ENCODE results near the gene MAP6.

The MAP6 gene

DNA sequence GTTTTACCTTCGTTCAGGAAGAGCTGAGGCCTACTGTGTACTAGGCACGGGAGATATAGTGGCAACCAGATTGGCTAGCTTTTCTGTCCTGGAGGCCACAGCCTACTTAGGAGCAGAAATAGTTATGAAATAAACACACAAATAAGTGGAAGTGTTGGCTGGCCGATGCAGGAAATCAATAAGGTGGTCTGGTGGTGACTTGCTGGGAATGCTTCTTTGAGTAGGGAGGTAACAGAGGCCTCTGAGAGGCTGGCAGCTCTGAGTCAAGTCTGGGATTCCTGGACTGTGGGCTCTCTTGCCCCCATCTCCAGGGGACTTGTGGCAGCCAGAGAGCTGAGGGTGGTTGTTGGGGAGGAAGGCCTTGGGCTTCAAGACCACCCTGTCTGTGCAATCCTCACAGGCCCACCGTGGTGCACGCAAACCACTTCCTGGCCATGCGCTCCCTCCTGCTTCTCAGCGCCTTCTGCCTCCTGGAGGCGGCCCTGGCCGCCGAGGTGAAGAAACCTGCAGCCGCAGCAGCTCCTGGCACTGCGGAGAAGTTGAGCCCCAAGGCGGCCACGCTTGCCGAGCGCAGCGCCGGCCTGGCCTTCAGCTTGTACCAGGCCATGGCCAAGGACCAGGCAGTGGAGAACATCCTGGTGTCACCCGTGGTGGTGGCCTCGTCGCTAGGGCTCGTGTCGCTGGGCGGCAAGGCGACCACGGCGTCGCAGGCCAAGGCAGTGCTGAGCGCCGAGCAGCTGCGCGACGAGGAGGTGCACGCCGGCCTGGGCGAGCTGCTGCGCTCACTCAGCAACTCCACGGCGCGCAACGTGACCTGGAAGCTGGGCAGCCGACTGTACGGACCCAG, 102.7 kb downstream of the MAP6 start:
- no peak for DNase-seq

DNA sequence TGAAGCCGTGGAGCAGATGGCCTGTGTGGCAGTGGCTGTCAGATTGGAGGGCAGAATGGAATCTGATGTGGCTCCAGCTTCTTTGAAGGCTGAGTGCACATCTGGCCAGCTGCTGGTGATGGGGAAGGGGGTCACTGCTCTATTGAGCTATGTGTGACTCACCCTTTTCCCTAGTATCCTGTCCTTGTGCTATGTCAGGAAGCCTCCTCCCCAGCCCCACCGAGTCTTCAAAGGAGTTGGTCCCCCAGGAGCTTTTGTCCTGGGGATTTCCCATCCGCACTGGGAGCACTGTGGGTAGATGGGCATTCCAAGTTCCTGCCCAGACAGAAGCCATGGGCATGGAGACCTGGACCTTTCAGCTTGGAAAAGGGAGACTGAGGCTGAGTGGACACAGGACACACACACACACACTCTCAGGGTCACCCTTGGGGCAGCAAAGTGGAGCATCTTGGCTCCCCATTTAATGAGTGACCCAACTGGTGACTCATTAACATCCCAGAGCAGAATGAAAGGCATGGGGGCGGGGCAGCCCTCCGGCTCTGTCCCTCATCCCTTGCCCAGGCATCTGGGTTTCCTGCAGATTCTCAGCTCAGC, 103.5 kb downstream of the MAP6 start:
- DNase-seq = no peak

DNA sequence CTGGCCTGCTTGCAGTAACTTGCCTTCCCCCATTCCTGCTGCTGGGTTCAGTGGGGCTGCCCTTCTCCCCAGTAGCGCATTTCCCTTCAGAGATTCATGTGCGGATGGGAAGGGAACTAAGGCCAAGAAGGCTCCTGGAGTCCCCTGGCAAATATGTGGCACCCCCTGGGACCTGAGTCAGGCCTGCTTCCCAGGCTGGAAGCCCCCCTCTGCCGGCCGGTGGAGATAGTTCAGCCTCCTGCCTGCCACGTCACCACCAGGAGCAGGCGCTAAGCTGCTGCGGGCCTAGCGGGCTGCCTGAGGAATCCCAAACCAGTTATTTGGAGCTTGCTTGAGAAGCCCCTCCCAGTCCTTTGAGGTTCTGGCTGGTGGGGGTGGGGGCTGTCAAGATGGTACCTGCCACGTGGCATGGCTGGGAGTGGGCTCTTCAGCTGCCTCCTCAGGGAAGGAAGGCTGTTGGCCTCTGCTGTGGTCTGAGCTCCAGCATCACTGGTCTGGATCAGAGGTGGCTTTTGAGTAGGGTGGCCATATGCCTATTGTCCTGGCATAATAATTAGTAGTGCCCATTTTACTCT, 104.8 kb downstream of the MAP6 start:
- DNase-seq = no peak

GRCh38 chr11:75563501-75563977, 105.3 kb downstream of the MAP6 start:
- DNase-seq = no peak

DNA sequence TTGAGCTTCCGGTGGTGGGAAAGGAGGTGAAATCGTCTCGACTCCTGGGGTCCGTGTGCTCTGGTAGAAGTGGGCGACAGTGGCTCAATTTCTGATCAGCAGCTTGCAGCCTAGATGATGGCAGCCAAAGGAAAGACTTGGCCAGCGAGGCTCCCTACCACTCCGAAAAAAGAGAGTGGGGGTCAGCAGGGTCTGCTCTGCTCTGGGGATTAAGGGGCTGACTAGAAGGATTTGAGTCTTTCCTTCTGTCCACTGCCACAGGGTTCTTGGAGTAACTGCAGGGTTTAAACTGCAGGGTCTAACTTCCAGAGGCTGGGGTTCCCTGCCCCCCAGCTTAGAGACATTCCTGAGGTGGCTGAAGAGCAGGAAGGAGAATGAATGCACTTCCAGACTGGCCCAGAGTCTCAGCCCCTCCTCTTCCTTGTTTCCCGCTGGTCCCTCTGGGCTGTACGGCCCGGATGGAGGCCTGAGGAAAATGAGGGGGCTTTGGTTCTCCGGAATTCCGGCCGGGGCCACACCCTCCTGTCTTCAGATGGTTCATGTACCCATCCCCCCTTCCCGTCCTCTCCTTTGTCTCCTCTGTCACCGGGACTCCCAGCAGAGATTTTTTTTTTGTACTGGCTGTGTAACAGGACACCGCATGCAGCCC, 105.9 kb downstream of the MAP6 start:
- no peak for DNase-seq

DNA sequence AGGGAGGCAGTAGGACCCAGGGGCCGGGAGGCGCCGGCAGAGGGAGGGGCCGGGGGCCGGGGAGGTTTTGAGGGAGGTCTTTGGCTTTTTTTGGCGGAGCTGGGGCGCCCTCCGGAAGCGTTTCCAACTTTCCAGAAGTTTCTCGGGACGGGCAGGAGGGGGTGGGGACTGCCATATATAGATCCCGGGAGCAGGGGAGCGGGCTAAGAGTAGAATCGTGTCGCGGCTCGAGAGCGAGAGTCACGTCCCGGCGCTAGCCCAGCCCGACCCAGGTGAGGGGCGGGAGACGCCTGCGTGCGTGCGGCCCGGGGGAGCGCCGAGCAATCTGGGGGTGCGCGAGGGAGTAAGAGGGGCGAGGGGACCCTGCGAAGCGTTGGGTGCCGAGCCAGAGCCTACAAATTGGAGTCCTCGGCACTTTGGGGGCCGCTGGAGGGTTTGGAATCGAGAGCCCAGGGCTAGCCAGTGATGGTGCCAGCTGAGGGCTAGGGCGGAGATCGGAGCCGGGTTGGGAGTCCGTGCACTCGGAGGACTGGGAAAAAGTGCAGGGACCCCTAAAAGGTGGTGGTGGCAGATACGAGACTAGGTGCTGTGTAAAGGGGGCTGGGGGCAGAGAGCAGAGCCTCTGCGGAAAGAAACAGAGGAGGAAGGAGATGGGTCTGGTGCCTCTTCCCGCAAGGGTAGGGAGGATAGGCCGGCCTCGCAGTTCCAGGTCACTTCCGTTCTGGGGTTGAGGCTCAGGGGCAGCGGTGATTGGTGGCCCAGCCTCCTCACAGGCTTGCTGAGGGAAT, 106.6 kb downstream of the MAP6 start, which contains the start of gene SERPINH1:
SERPINH1 (plus strand) TSS at position 206 of the 788 bp plus-strand sequence. CDS start 4,097 bp downstream, outside the sequence.
- DNase-seq = peak; percentile 44

- DNase-seq = no peak
These were observed 107.3 kb downstream of the MAP6 start for GRCh38 chr11:75561426-75562047.

DNA sequence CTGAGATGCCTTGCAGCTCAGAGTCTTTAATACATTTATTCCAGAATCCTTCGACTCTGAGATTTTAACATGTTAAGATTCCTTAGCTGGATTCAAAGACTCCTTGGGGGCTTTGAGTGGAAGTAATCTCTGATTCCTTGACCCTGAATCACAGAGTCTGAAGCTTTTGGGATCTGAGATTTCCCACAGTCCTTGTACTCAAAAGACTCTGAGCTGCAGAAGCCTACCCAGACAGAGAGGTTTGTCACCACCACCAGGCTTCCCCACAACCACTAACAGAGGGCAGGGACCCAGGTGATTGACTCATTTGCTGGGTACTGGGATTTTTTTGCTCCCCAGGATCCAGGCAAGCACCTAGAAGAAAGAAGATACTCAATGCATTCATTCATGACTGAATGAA, 108.2 kb downstream of the MAP6 start:
- no peak for DNase-seq

DNA sequence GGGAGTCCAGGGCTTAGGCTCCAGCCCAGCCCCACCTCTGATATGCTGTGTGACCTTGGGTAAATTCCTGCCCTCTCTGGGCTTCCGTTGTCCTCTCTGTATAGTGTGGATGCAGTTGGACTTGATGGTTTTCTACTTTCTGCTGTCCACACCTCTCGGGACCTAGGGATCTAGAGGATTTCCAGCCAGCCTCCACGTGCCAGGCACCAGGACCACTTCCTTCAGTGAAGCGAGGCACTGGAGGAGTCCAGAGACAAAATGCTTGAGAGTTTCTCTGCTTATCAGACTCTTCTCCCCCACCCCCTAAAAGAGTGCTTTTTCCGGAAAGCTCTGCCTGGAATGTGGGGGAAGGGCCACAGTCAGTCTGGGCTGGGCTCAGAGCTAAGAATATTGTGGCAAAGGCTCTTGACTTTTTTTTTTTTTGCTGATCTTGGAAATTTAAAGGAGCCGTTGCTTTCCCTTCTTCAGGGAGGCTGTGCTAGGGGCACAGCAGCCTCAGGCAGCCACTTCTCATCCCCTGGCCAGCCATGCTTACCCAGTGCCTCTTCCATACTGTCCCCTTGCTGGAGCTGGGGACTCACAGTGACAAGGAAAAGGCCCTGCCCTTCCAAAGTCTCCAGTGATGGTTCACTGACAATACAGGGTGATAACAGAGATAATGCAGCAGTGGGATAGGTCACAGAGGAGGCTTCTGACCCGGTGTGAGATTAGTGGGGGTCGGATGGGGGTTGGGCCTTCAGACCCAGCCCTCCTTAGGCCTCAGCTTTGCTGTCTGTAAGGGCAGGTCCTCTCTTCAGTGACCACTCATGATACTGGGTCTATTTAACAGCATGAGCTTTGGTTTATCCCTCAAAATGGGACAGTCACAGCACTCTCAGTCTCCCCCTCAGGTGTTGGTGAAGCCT, 109.6 kb downstream of the MAP6 start:
- no peak for DNase-seq

- DNase-seq = no peak
These were observed 111.0 kb downstream of the MAP6 start for GRCh38 chr11:75557666-75558494.

DNA sequence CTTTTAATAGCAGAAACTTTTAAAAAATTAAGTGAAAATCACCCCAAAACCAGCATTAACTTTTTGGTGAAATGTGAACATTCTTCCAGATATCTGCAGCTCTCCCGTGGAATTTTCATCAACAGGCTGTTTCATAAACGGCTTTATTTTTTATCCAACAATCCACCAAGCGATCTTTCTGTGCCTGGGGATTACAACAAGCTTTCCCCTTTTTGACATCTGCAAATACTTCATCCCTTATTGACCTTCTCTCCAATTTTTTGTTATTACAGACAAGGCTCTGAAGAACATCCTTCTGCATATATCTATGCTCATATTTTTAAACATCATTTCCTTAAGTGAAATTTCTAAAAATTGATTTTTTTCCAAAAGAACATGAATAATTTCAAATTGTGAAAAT, 112.6 kb downstream of the MAP6 start:
- DNase-seq = no peak

DNA sequence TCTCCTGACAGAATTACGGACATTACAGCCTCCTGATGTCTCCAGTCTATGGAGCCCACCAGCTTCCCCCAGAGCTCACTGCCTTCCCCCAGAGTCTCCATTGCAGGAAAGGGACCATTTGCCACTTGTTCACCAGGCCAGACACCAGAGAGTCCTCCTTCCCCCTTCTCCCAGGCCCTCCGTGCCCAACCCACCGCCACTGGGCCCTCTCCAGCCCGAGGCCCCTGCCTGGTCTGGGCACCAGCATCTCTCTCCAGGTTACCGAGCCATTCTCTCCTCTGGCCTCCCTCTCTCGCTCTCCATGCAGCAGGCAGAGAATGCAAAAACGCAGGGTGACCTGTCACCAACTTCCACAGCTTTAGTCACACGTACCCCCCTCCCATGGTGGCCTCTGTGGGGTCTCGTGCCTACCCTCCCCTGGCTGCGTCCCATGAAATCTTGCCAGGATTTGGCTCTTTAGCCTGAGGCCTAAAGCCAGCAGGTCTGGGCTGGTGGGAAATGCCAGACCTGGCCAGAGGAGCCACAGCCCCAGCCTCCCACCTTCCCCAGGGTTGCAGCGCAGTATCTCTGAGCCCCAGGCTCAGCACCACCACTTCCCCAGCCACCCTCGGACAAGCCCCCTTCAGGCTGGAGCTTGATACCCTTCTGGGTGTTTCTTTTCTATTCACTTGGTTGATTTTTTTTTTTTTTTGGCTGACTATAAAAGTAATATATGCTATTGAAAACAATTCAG, 113.6 kb downstream of the MAP6 start:
- DNase-seq = no peak

- DNase-seq = no peak
These were observed 114.4 kb downstream of the MAP6 start for GRCh38 chr11:75554258-75555022.

GRCh38 chr11:75553889-75554257, 115.0 kb downstream of the MAP6 start:
- no peak for DNase-seq

- DNase-seq = no peak
These were observed 115.7 kb downstream of the MAP6 start for GRCh38 chr11:75553182-75553581.

- no peak for DNase-seq
These were observed 119.4 kb downstream of the MAP6 start for GRCh38 chr11:75549370-75549958.

GRCh38 chr11:75548595-75549272, 120.1 kb downstream of the MAP6 start:
- DNase-seq = no peak

All from T-helper 9 cell (primary cell).